ENCODE results near the gene SOS1.

GRCh38 chr2:38991899-38992298 lies 129.0 kb downstream of the SOS1 start:
- TF ChIP-seq, protein P1, sequence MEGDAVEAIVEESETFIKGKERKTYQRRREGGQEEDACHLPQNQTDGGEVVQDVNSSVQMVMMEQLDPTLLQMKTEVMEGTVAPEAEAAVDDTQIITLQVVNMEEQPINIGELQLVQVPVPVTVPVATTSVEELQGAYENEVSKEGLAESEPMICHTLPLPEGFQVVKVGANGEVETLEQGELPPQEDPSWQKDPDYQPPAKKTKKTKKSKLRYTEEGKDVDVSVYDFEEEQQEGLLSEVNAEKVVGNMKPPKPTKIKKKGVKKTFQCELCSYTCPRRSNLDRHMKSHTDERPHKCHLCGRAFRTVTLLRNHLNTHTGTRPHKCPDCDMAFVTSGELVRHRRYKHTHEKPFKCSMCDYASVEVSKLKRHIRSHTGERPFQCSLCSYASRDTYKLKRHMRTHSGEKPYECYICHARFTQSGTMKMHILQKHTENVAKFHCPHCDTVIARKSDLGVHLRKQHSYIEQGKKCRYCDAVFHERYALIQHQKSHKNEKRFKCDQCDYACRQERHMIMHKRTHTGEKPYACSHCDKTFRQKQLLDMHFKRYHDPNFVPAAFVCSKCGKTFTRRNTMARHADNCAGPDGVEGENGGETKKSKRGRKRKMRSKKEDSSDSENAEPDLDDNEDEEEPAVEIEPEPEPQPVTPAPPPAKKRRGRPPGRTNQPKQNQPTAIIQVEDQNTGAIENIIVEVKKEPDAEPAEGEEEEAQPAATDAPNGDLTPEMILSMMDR (IDR thresholded peaks at IDR 0.05): no peak
- no peak for TF ChIP-seq POLR2A (IDR thresholded peaks at IDR 0.05)

Measured in gastroesophageal sphincter (tissue), 3 donors.